OCI-LY1 (cell line): ENCODE results near the gene DAZAP1.

Experiments
- H2AFZ ChIP-seq: fragments of 200-600 bp; sonication (generic), shearing (Covaris generic); 2 replicates; pipeline ENCODE4 v1.6.0; 2014; ENCODE audit warnings: antibody characterized with exemption, mild to moderate bottlenecking, low read length
- H3F3A ChIP-seq: fragments of 200-600 bp; sonication (generic), shearing (Covaris generic); 2 replicates; pipeline ENCODE4 v1.6.0; 2014; ENCODE audit warnings: mild to moderate bottlenecking, antibody characterized with exemption, low read length, moderate library complexity; ENCODE audit not compliant: insufficient read depth
- H3K27ac ChIP-seq: fragments of 200-600 bp; sonication (generic); 2 replicates; pipeline ENCODE4 v1.5.1; 2014; ENCODE audit warnings: low read length, mixed run types, mild to moderate bottlenecking, low read depth; ENCODE audit not compliant: poor library complexity, severe bottlenecking
- H3K27me3 ChIP-seq: fragments of 200-600 bp; sonication (generic); 2 replicates; pipeline ENCODE4 v1.6.0; 2014; ENCODE audit warnings: antibody characterized with exemption, mild to moderate bottlenecking, low read length, moderate library complexity; ENCODE audit not compliant: insufficient read depth
- H3K36me3 ChIP-seq: fragments of 200-600 bp; sonication (generic); 2 replicates; pipeline ENCODE4 v1.6.1; 2014; ENCODE audit warnings: mild to moderate bottlenecking, antibody characterized with exemption, low read length, moderate library complexity, mixed read lengths; ENCODE audit not compliant: insufficient read depth
- H3K4me1 ChIP-seq: fragments of 200-600 bp; sonication (generic); 2 replicates; pipeline ENCODE4 v1.5.1; 2014; ENCODE audit warnings: mild to moderate bottlenecking, low read length, moderate library complexity; ENCODE audit not compliant: insufficient read depth, severe bottlenecking
- H3K4me2 ChIP-seq: fragments of 200-600 bp; sonication (generic), shearing (Covaris generic); 2 replicates; pipeline ENCODE4 v1.6.1; 2014; ENCODE audit warnings: low read length
- H3K4me3 ChIP-seq: fragments of 200-600 bp; sonication (generic); 2 replicates; pipeline ENCODE4 v1.5.1; 2014; ENCODE audit warnings: low read length, low read depth, mild to moderate bottlenecking, mixed read lengths; ENCODE audit not compliant: poor library complexity, severe bottlenecking
- H3K79me2 ChIP-seq: fragments of 200-600 bp; shearing (Covaris generic); 2 replicates; pipeline ENCODE4 v1.6.1; 2016; ENCODE audit warnings: mixed run types, low read length, mixed read lengths; ENCODE audit not compliant: insufficient read depth
- H3K9ac ChIP-seq: fragments of 200-600 bp; sonication (generic), shearing (Covaris generic); 2 replicates; pipeline ENCODE4 v1.6.1; 2014; ENCODE audit warnings: mild to moderate bottlenecking, low read length, mixed read lengths
- H3K9me2 ChIP-seq: fragments of 200-600 bp; sonication (generic), shearing (Covaris generic); 2 replicates; pipeline ENCODE4 v1.6.1; 2014; ENCODE audit warnings: low read depth, mild to moderate bottlenecking, low read length, mixed read lengths
- H3K9me3 ChIP-seq: fragments of 200-600 bp; shearing (Covaris generic); 2 replicates; pipeline ENCODE4 v1.6.1; 2014; ENCODE audit warnings: low read length, mixed read lengths
- H4K20me1 ChIP-seq: fragments of 200-600 bp; sonication (generic), shearing (Covaris generic); 2 replicates; pipeline ENCODE4 v1.6.0; 2016; ENCODE audit warnings: mild to moderate bottlenecking, low read length; ENCODE audit not compliant: insufficient read depth
- CTCF ChIP-seq: fragments of 200-600 bp; sonication (generic), shearing (Covaris generic); IDR thresholded peaks from 2 replicates; pipeline ENCODE4 v1.5.1; 2017; ENCODE audit warnings: mild to moderate bottlenecking, antibody characterized with exemption, low read length, moderate library complexity, mixed read lengths
- EZH2 ChIP-seq: fragments of 200-600 bp; sonication (generic), shearing (Covaris generic); IDR thresholded peaks from 2 replicates; pipeline ENCODE4 v1.8.0; 2017; ENCODE audit warnings: borderline replicate concordance, mixed run types, mild to moderate bottlenecking, antibody characterized with exemption, low read length, moderate library complexity, mixed read lengths

Gene DAZAP1

DNA sequence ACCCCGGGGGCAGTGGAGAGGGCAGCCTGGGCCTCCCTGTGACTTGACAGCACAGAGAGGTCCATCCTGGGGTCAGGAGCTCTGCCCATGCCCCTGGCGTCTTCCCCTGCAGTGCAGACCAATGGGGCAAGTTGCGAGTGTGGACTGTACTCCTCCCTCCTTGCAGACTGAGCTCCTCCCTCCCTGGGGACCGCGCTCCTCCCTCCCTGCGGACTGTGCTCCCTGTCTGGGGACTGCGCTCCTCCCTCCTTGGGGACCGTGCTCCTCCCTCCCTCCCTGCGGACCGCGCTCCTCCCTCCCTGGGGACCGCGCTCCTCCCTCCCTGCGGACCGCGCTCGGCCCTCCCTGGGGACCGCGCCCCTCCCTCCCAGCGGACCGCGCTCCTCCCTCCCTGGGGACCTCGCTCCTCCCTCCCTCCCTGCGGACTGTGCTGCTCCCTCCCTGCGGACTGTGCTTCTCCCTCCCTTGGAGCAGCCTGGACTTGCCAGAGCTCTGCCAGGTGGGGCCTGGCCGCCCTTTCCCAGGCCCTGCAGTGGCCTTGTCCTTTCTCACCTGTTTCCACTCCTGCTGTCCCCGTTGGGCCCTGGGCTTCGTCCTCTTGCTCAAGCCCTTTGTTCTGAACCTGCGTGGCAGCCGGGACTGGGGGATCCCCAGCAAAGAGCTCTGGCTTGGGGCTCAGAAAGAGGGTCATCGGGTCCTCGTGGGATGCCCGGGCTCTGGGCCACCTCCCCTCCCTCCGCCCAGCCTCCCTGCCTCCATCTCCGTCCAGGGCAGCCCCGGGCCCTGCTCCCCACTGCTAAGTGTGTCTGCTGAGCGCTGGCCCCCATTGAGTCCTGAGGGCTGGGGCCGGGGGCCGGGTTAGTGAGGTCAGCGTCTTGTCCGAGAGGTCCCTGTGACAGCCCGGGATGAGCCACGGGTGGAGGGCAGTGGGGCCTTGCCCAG, 12.9 kb upstream of the DAZAP1 start:
- TF ChIP-seq EZH2, result no peak
- no peak for TF ChIP-seq CTCF
- Histone ChIP-seq H3K4me3 (no peak overlapping the region), H3K27me3 (no peaks in the 10 kb centered on the region), H3K9me2 (no peaks in the 10 kb centered on the region), H3F3A (no peaks in the 10 kb centered on the region), H3K4me1 (no peaks in the 10 kb centered on the region), H2AFZ (no peak overlapping the region), H3K9me3 (no peaks in the 10 kb centered on the region), H3K27ac (no peak overlapping the region), H3K36me3 (peaks cover 53% of the 10 kb centered on the region), H3K9ac (no peak overlapping the region), H3K4me2 (no peak overlapping the region), H3K79me2 (no peaks in the 10 kb centered on the region), H4K20me1 (no peaks in the 10 kb centered on the region)

DNA sequence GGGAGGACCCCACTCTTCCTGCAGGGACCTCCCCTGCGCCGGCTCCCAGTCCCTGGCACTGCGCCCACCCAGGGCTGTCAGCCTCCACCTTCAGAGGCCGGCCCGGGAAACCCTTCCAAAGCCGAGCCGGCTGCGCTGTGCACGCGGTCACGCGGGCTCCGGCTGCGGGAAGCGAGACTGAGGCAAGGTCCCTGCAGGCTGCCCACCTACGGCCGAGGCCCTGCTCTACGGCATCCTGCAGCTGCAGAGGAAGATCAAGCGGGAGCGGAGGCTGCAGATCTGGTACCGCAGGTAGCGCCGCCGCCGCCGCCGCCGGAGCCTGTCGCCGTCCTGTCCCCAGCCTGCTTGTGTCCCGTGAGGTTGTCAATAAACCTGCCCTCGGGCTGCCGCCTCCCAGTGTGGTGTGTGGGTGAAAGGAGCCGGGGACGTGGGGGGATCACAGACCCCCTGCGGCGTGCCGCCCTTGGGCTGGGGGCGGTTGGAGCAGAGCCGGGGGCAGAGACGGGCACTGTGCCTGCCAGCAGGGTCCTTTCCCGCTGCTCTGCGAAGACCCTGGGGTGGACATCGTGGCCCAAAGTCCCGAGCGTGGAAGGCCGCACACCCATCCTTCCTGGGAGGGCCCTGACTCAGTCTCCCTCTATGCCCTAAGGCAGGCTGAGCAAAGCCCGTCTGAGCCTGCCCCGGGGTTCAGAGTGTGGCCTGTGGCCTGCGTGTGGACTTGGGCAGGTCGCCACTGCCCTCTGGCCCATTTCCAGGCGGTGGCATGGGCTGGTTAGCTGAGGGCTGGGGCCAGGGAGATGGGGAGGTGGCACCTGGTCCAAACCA, 12.0 kb upstream of the DAZAP1 start:
- no peak overlapping the region for H2AFZ ChIP-seq
- H3K9ac ChIP-seq, result no peak overlapping the region
- H3K4me2 ChIP-seq, result no peak overlapping the region
- H3K79me2 ChIP-seq, result no peaks in the 10 kb centered on the region
- H3K4me1 ChIP-seq, result peaks cover under 1% of the 10 kb centered on the region
- H3K27ac ChIP-seq, result no peak overlapping the region
- H3K9me3 ChIP-seq, result no peaks in the 10 kb centered on the region
- H3F3A ChIP-seq, result no peaks in the 10 kb centered on the region
- H3K9me2 ChIP-seq, result no peaks in the 10 kb centered on the region
- no peak overlapping the region for H3K4me3 ChIP-seq
- peaks cover 47% of the 10 kb centered on the region for H3K36me3 ChIP-seq
- H4K20me1 ChIP-seq, result no peaks in the 10 kb centered on the region
- TF ChIP-seq EZH2, result no peak
- TF ChIP-seq CTCF, result no peak
- no peaks in the 10 kb centered on the region for H3K27me3 ChIP-seq

- H3K9me2 ChIP-seq, result no peaks in the 10 kb centered on the region
- no peak overlapping the region for H3K9ac ChIP-seq
- no peaks in the 10 kb centered on the region for H4K20me1 ChIP-seq
- no peaks in the 10 kb centered on the region for H3K79me2 ChIP-seq
- no peak overlapping the region for H3K27ac ChIP-seq
- no peak overlapping the region for H3K4me3 ChIP-seq
- H3K36me3 ChIP-seq, result peaks cover 39% of the 10 kb centered on the region
- TF ChIP-seq EZH2 (no peak), CTCF (no peak)
- H2AFZ ChIP-seq, result no peak overlapping the region
- no peak overlapping the region for H3K4me2 ChIP-seq
- H3K27me3 ChIP-seq, result peaks cover 6% of the 10 kb centered on the region; the same call in 1 of the 2 replicates
- H3F3A ChIP-seq, result no peaks in the 10 kb centered on the region
- H3K4me1 ChIP-seq, result peaks cover 8% of the 10 kb centered on the region
- H3K9me3 ChIP-seq, result no peaks in the 10 kb centered on the region
Observed at GRCh38 chr19:1396019-1396767, 11.2 kb upstream of the DAZAP1 start.
